Right lung (tissue), 5 donors: ENCODE results near the gene ZNF644. TPM values are rescaled to one million over a fixed set of nuclear protein-coding genes. Genes with fewer than 3 reads are reported as not detected.
"Not testable (repeated sequence)": the region's sequence is repeated elsewhere in the genome, so short reads cannot be mapped to it uniquely, and the experiment has no call there.

ENCODE experiments used
- DNase-seq, 2 donors: peaks; one replicate each; pipeline ENCODE4 v3.0.0-alpha.2; 2013
- polyA plus RNA-seq, 5 donors: library from polyadenylated mRNA; unstranded; fragments of 120-200 nt; gene quantifications; one replicate each; pipeline versions ENCODE4 v1.2.1 to v1.2.3, GENCODE V29; 2013; ENCODE audit warnings: inconsistent platforms in 1 of 5, low replicate concordance in 1 of 5; ENCODE audit not compliant: insufficient read length in 5 of 5, insufficient read depth in 1 of 5

Gene ZNF644
- polyA plus RNA-seq, 5 donors: 46.1 to 79.5 (median 70.6) TPM

- DNase-seq: not testable (repeated sequence)
Observed at GRCh38 chr1:90928231-90928630, 93.6 kb downstream of the ZNF644 start.

DNA sequence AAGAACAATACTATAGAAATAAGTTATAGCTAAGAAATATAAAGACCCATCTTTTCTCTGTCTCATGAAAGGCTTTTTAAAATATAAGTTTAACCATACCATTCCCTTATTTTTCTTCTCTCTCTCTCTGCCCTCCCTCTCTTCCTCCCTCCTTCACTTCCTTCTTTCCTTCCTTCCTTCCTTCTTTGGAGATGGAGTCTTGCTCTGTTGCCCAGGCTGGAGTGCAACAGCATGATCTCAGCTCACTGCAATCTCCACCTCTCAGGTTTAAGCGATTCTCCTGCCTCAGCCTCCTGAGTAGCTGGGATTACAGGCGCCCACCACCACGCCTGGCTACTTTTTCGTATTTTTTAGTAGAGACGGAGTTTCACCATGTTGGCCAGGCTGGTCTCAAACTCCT, 94.2 kb downstream of the ZNF644 start:
- not testable (repeated sequence) for DNase-seq

DNA sequence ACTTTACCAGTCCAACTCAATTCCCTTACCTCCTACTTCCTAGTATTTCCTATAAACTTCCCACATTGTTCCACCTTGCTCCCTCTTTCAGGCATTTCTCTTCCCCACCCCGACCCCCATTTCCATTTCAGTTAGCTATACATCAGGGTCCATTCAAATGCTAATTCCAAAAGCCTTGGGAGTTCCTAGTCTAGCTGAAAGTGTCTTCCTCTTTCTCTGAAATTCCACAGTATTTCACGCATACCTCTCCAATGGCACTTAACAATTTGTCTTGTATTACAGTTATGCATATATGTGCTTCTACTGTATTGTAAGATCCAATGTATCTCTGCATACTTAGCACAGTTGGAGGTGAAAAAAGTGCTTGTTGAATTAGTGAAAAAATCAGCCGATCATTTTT, 94.9 kb downstream of the ZNF644 start:
- no peak for DNase-seq

- DNase-seq: no peak
Observed at GRCh38 chr1:90925928-90926869, 95.6 kb downstream of the ZNF644 start.

DNA sequence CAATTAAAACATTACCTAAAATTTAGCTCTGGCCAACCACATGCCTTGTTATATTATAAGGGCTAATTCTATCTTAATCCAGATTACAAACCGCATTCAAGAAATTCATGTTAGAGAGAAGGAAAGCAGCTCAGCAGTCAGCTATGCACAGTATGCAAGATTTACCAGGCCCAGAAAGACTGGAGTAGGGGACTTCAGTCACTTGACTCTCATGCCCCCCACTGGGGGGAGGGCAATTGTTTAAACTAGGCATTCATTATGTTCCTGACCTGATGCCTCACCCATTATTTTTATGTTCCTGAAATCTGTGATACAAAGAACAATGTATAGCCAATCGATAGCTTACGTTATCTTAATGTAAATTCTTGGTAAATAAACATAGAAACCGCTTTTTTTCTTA, 96.9 kb downstream of the ZNF644 start:
- DNase-seq: no peak

DNA sequence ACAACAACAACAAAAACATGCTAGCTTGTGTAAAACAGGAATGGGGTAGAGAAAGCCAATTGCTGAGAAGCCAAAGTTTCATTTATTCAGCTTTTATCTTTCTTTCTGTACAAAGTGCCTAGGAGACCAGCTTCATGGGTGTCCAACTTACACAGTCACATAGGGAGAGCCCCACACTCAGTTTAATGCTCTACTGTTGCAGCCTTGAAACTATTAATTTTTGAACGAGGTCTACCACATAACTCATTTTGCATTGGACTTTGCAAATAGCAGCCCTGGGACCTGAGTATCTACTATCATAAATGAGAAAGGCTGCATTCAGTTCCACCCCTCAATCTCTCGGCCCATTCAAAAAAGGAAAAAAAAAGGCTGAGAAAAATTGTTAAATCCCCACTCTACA, 98.8 kb downstream of the ZNF644 start:
- no peak for DNase-seq

- no peak for DNase-seq
Observed at GRCh38 chr1:90922202-90922601, 99.6 kb downstream of the ZNF644 start.

GRCh38 chr1:90919900-90920299, 101.9 kb downstream of the ZNF644 start:
- no peak for DNase-seq

DNA sequence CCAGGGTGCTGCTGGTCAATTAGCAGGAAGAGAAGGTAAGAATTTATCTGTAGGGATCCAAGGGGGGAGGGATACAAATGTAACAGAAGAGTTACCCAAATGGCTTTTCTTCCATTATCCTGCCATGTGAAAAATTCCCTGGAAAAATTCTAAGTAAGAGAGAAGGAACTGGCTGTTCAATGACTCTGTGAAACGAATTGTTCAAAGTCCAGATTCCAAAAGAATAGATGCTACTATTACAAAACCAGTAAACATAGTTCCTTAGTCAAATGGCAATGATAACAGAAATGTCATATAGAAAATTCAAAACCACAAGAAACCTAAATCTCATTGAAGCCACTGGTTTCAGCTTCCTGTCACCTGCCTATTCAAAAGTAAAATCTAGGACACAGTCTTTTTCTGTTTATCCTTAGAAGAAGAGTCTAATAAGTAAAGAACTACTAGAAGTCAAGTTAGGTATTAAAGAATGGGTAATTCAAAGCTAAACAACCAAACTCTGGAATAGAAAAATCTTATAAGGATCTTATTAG, 102.6 kb downstream of the ZNF644 start:
- no peak for DNase-seq

DNA sequence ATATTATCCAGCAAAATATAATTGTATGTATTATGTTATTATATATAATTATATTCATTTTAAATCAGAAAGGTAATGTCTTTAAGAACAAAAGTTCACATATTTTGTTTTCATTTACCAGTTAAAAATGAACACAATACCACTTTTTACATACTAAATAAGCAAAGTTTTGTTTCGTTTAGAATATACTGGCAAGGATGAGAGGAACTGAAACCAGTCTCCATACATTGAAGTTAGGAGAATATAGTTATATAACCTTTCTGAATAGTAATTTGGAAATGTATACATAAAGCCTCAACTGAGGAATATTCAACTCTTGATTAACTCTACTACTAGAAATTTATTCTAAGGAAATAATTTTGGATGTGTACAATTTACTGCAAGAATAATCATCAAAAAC, 110.5 kb downstream of the ZNF644 start:
- no peak for DNase-seq

- no peak for DNase-seq
Observed at GRCh38 chr1:90902672-90903071, 119.2 kb downstream of the ZNF644 start.

GRCh38 chr1:90899263-90899662, 122.6 kb downstream of the ZNF644 start:
- no peak for DNase-seq

- not testable (repeated sequence) for DNase-seq
Observed at GRCh38 chr1:90893679-90894078, 128.2 kb downstream of the ZNF644 start.

DNA sequence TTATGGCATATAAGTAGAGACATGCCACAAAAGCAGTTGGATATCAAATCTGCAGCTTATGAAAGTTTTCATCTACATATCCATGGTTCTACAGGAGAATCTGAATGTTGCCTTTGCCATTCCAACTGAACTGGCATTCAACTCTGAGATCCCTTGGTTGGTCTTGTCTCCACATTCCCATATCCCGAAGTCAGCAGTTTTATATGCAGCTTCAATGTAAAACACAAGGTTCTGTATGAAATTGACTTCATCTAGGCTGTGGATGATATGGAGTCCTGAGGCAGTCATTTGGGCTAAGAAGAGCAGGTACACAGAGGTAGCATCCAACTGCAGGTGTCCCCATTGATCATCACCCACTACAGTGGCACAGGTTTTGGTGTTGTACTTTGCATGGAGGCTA, 129.0 kb downstream of the ZNF644 start:
- DNase-seq: not testable (repeated sequence)

GRCh38 chr1:90892196-90892595, 129.6 kb downstream of the ZNF644 start:
- DNase-seq: not testable (repeated sequence)

- DNase-seq: not testable (repeated sequence)
Observed at GRCh38 chr1:90891756-90892155, 130.1 kb downstream of the ZNF644 start.

GRCh38 chr1:90882221-90882620, 139.6 kb downstream of the ZNF644 start:
- DNase-seq: no peak

DNA sequence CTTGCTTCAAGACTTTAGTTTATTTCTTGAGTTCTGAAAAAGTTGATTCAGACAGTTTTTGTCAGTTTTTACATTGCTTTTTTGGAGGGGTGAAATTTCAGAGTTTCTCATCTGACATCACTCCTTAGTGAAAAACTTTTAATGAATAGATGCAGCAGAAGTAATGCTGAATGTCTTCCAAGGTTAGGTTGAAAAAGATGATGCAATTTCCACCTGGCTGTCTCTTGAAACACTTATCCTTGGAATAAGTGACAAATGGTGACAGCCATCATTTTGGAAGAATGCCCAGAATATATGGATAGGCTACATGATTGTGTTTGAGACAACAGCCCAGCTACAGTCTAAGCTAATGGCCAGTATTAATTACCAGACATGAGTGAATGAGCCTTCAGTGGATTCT, 140.8 kb downstream of the ZNF644 start:
- DNase-seq: no peak

DNA sequence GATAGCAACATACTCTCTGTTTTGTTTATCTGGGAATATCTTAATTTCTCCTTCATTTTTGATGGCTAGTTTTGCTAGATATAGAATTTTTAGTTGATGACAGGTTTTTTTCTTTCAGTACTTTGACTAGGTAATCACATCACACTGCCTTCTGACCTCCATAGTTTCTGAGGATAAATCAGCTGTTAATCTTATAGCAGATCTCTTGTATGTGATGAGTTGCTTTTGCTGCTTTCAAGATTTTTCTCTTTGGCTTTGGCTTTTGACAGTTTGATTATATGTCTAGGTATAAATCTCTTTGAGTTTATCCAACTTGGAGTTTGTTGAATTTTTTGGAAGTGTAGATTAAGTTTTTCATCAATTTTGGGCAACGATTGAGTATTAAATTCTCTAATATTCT, 142.6 kb downstream of the ZNF644 start:
- no peak for DNase-seq

GRCh38 chr1:90876101-90876500, 145.7 kb downstream of the ZNF644 start:
- DNase-seq: no peak
